GM23338 (cell line): Measurements from ENCODE around the gene RGCC.

Experiments used
- CTCF ChIP-seq, 2 experiments: fragments of 200-600 bp in 1 of 2; sonication (generic) in 1 of 2; conservative IDR thresholded peaks; 2 replicates each; pipeline versions ENCODE4 v1.5.1 to v1.6.1; 2016 to 2017; ENCODE audit warnings: antibody characterized with exemption in 2 of 2, low read depth in 2 of 2, mild to moderate bottlenecking in 2 of 2, moderate library complexity in 1 of 2
- EZH2 ChIP-seq: fragments of 200-600 bp; sonication (generic); IDR thresholded peaks from one replicate; pipeline ENCODE4 v1.8.0; 2017; ENCODE audit warnings: antibody characterized with exemption, mild to moderate bottlenecking, low read depth; ENCODE audit not compliant: unreplicated experiment
- ZNF114 ChIP-seq: fragments of 250-450 bp; sonication (Bioruptor Pico); IDR thresholded peaks from 2 replicates; pipeline ENCODE4 v1.5.0; 2020; ENCODE audit warnings: mild to moderate bottlenecking, moderate library complexity

GRCh38 chr13:41418027-41418426 is 39.3 kb upstream of the RGCC start:
- TF ChIP-seq CTCF (conservative IDR thresholded peaks at IDR 0.05; ENCODE audit: low read depth in 2 of 2), result no peak
- TF ChIP-seq EZH2, result no peak
- TF ChIP-seq ZNF114 (CRISPR knock-in tag), result no peak
